A375 (cell line): ENCODE data around the gene SLX9. TPM values are rescaled to one million over a fixed set of nuclear protein-coding genes. Genes with fewer than 3 reads are reported as not detected.

Experiments
- total RNA-seq: library from RNA; depleted of rRNA; stranded (reverse); fragments of >200 nt; shearing (Covaris generic); gene quantifications from 2 replicates; pipeline ENCODE4 v1.2.3, GENCODE V29; 2014; rRNA removed

Gene SLX9, protein sequence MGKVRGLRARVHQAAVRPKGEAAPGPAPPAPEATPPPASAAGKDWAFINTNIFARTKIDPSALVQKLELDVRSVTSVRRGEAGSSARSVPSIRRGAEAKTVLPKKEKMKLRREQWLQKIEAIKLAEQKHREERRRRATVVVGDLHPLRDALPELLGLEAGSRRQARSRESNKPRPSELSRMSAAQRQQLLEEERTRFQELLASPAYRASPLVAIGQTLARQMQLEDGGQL
- total RNA-seq = 40.7 and 46.2 TPM in 2 replicates

DNA sequence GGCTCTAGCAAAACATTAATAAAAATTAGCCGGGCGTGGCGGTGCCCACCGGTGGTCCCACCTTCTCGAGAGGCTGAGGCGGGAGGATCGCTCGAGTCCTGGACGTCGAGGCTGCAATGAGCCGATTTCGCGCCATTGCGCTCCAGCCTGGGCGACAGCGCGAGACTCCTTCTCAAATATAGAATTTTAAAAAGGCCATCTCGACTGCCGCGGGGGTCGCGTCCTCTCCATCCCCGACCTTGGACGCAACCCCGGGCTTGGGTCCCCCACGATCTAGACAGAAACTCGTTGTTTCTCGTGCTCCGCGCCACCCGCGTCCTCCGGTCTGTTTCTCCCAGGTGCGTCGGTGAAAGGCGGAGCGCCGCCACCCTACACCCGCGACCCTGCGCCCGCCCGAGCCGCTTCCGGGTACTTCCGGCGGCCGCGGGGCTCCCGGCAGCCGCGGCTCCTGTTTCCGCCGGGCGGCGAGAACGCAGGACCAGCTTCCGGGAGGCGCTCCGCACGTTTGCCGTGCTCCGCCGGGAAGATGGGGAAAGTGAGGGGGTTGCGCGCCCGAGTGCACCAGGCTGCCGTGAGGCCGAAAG, at the start of gene SLX9:
Gene SLX9 (plus strand): TSS at position 498 of the 584 bp plus-strand sequence. CDS start 29 bp downstream, at position 527.

DNA sequence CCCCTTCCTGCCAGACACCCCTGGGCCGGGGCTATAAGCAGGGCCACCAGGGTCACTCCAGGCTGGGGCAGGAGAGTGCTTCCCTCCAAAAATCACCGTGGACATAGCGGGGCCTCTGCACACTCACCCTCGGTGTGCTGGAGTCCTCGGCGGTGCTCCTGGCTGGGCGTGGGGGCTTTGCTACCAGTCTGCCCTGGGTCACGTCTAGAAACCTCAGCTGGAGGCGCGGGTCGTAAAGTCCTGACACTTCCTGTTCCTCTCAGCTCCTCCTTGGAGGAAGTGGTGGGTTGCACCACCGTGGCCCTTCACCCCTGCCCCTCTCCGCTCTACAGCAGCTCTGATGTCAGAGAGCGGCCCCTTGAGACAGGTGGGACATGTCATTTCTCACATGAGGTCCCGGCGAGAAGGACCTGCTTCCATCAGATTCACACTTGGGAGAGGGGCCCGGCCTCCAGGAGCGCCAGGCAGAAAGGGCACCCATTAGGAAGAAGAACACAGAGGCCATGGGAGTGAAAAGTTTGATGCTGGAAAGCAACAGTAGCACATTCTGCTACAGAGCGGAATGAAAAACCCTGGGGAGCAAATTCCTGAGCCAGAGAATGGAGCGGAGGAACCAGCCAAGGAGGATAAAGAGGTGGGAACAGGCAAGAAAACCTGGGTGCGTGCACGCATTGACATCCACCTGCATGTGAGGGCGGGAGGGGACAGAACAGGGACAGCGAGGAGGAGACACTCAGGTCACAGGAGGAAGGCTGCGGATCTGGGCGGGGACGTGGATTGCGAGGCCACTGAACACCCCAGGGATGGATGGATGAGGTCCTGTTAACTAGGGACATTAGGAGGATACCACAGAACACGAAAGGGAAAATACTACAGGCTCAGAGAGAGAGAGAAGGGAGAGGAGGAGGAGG, 18.9 kb upstream of the SLX9 start, which contains the start of gene ITGB2:
Gene ITGB2 (minus strand): TSS at position 206 of the 911 bp plus-strand sequence. CDS start 10,117 bp downstream, outside the sequence.

Other genes with a start within 250 kb of the SLX9 start
- not detected in 2 replicates for gene KRTAP10-12, start 242.9 kb upstream of the SLX9 start, total RNA-seq
- not detected in 2 replicates for gene TSPEAR, start 228.5 kb upstream of the SLX9 start, total RNA-seq
- gene UBE2G2, start 138.2 kb upstream of the SLX9 start, total RNA-seq = 97.2 and 114 TPM in 2 replicates
- 52.6 and 57.9 TPM in 2 replicates for gene SUMO3, start 122.0 kb upstream of the SLX9 start, total RNA-seq
- 94.1 and 99.0 TPM in 2 replicates for gene PTTG1IP, start 66.3 kb upstream of the SLX9 start, total RNA-seq
- 1.7 and 1.8 TPM in 2 replicates for gene ITGB2, start 19.1 kb upstream of the SLX9 start, total RNA-seq
- 8.6 and 11.6 TPM in 2 replicates for gene ADARB1, start 134.6 kb downstream of the SLX9 start, total RNA-seq